Right lobe of liver (tissue), 4 donors: ENCODE data around the gene PARP9.

Experiments
- POLR2A ChIP-seq: fragments of 450-650 bp; IDR thresholded peaks from one replicate; pipeline ENCODE4 v1.6.1; 2017; ENCODE audit warnings: antibody characterized with exemption, mild to moderate bottlenecking
- TF ChIP-seq, protein P1 (sequence below), 4 donors: fragments of 200-600 bp in 3 of 4; fragments of 450-650 bp in 1 of 4; IDR thresholded peaks; one replicate each; pipeline versions ENCODE4 v1.5.1 to v1.8.0; 2016 to 2022; ENCODE audit warnings: antibody characterized with exemption in 4 of 4, mild to moderate bottlenecking in 2 of 4
- donor health status: DM: no; HTN: no; CAD: no.
- donor health status: DM: no; HTN: no; CAD: no.
- donor health status: DM: no; HTN: yes; CAD: no.

DNA sequence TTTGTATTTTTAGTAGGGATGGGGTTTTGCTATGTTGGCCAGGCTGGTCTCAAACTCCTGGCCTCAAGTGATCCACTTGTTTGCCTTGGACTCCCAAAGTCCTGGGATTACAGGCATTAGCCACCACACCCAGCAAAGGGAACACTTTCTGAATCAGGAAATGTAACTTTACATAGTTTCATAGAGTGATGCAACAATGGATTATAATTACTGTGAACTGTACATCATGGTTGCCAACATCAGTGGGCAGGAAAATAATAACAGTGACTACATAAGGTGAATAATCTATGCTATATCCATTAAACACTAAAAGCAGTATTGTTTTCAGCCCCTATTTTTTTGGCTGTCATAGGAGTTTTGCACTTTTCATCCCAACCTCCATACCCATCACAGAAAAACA, 44.4 kb downstream of the PARP9 start:
- TF ChIP-seq POLR2A, result no peak
- TF ChIP-seq, protein P1, sequence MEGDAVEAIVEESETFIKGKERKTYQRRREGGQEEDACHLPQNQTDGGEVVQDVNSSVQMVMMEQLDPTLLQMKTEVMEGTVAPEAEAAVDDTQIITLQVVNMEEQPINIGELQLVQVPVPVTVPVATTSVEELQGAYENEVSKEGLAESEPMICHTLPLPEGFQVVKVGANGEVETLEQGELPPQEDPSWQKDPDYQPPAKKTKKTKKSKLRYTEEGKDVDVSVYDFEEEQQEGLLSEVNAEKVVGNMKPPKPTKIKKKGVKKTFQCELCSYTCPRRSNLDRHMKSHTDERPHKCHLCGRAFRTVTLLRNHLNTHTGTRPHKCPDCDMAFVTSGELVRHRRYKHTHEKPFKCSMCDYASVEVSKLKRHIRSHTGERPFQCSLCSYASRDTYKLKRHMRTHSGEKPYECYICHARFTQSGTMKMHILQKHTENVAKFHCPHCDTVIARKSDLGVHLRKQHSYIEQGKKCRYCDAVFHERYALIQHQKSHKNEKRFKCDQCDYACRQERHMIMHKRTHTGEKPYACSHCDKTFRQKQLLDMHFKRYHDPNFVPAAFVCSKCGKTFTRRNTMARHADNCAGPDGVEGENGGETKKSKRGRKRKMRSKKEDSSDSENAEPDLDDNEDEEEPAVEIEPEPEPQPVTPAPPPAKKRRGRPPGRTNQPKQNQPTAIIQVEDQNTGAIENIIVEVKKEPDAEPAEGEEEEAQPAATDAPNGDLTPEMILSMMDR (IDR thresholded peaks at IDR 0.05), result no peak
